HG03095 (cell line): ENCODE results near the gene YJEFN3.

ENCODE experiments used
- ATAC-seq: cut with Tn5 transposase; IDR thresholded peaks from one replicate; pipeline ENCODE4 v1.9.1; 2021; ENCODE audit warnings: moderate library complexity; ENCODE audit not compliant: unreplicated experiment

YJEFN3 gene

GRCh38 chr19:19515642-19516519, 12.8 kb upstream of the YJEFN3 start, which contains the start of gene NDUFA13:
NDUFA13 (plus strand) TSS chr19:19516225; CDS start chr19:19516239, 14 bp downstream.
- peak; percentile 69 for ATAC-seq

- no peak for ATAC-seq
These were observed 11.5 kb upstream of the YJEFN3 start for GRCh38 chr19:19517235-19517619.

- ATAC-seq: no peak
These were observed 7.7 kb upstream of the YJEFN3 start for GRCh38 chr19:19520989-19521388.

GRCh38 chr19:19523177-19523576, 5.5 kb upstream of the YJEFN3 start:
- no peak for ATAC-seq

- no peak for ATAC-seq
These were observed 4.7 kb upstream of the YJEFN3 start for GRCh38 chr19:19524053-19524452.

DNA sequence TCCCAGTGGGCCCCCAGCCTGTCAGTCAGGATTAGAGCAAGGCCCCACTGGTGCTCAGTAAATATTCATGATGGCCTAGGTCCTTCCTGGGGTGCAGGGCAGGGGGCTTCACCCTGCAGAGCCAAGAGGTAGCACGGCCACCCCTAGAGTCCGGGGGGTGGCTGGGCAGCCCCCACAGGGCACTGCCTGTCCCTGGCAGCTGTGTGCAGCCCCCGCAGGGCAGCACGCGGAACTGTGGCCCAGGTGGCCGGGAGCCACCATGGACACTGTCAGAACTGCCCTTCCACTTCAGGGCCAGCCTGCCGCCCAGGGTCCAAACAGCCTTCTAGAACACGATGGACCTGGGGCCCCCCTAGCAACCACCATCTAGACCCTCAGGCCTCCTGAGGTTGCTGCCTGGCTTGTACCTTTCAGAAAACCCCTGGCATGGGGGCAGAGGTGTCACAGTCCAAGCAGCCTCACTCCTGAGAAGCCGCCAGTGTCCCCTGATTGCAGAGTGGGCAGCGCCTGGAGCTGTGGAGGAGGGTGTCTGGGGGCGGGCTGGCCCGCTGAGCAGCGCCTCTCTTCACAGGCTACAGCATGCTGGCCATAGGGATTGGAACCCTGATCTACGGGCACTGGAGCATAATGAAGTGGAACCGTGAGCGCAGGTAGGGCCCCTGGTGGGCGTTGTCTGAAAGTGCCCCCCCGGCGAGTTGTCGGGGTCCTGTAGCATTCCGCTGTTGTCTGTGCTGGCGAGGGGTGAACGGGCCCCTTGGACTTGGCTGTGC, 2.9 kb upstream of the YJEFN3 start:
- no peak for ATAC-seq

DNA sequence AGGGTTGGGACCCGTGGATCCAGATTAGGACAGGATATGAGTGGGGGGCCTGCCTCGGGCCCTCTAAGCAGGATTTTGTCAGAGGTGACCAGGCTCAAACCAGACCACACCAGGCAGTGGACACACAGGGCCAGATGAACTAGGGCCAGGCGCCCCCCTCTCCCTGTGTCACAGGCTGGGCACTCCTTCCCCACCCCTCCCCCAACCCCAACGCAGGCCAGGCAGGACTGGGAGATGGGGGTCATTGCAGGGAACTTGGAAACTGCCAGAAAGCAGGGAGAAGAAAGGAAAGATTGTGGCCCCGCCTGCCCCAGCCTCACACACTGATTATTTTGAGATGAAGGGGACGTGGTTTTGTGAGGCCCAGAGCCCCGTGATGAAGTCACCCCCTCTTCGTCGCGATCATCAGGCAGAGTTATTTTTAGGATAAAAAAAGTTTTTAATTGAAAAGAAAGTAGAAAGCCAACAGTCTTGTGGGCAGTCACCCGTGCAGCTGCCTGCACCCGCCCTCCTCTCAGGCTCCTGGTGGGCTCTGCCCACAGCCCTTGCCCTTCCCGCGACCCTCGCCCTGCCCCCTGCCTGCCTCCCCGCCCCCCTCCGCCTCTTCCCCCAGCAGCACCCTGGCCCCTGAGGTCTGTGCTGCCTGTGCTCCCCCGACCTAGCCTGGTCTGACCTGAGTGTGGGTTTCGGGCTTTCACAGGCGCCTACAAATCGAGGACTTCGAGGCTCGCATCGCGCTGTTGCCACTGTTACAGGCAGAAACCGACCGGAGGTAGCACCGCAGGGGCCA, 1.9 kb upstream of the YJEFN3 start:
- no peak for ATAC-seq

GRCh38 chr19:19527371-19527656, 1.4 kb upstream of the YJEFN3 start:
- no peak for ATAC-seq

DNA sequence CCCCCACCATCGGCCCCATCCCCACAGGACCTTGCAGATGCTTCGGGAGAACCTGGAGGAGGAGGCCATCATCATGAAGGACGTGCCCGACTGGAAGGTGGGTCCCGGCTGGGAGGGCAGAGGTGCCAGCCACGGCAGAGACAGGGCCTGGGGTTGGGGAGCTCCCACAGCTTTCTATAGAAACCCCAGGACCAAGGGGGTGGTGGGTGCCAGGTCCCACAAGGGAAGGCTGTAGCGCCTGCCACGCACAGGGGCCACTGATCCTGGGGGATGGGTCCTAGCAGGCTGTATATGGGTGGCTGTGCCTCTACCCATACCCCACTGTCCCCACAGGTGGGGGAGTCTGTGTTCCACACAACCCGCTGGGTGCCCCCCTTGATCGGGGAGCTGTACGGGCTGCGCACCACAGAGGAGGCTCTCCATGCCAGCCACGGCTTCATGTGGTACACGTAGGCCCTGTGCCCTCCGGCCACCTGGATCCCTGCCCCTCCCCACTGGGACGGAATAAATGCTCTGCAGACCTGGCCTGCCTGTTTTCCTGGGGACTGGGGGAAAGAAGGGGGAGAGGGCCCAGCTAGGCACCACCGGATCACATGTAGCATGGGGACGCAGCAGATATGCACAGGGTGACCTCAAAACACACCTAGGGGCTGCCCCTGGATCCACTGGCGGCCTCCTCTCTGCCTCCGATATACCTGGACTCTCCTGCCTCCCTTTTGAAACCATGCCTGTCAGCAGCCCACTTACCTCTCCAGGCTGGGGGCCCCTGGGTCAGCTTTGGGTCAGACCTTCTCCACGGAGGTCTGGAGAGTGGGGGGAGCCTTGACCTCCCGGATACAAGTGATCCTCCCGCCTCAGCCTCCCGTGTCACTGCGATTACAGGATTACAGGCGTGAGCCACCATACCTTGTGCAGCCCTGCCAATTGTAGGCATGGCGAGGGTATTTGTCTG, 761 bp upstream of the YJEFN3 start:
- ATAC-seq: no peak

- ATAC-seq: no peak
These were observed 1.2 kb downstream of the YJEFN3 start for GRCh38 chr19:19529783-19530422.

DNA sequence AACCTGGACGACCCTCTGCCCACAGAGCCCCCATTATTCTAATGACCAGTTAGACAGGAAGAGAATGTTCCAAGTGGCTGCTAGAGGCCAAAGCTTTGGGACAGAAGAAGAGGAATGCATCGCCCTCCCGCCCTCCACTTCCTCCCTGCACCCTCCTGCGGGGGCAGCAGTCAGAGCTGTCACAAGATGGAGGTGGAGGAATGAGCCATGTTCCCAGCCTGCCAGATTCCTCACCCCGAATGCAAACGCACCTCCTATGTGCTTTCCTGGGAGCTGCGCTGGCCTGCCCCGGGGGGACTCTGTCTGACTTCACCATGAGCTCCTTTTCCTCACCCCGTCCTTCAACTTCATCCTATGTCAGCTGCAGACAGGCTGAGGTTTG, 1.7 kb downstream of the YJEFN3 start:
- no peak for ATAC-seq

DNA sequence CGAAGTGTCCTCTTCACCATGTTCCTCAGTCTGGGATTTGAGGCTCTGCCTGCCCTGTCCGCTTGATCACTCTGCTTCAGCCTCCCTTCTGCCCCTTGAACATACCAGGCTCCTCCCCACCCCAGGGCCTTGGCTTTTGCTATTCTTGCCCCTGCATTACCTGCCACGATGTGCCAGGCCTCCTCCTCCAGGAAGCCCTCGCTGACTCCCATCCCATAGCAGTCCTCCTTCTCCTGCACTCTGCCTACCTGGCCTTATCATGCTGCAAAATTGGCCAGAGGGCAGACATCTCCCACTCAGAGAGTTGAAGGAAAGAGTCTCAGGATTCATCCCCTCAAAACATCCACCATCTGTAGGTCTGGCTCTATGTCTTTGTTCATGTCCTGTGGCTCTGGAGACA, 2.2 kb downstream of the YJEFN3 start:
- ATAC-seq: no peak

- no peak for ATAC-seq
These were observed 3.5 kb downstream of the YJEFN3 start for GRCh38 chr19:19531951-19532805.

DNA sequence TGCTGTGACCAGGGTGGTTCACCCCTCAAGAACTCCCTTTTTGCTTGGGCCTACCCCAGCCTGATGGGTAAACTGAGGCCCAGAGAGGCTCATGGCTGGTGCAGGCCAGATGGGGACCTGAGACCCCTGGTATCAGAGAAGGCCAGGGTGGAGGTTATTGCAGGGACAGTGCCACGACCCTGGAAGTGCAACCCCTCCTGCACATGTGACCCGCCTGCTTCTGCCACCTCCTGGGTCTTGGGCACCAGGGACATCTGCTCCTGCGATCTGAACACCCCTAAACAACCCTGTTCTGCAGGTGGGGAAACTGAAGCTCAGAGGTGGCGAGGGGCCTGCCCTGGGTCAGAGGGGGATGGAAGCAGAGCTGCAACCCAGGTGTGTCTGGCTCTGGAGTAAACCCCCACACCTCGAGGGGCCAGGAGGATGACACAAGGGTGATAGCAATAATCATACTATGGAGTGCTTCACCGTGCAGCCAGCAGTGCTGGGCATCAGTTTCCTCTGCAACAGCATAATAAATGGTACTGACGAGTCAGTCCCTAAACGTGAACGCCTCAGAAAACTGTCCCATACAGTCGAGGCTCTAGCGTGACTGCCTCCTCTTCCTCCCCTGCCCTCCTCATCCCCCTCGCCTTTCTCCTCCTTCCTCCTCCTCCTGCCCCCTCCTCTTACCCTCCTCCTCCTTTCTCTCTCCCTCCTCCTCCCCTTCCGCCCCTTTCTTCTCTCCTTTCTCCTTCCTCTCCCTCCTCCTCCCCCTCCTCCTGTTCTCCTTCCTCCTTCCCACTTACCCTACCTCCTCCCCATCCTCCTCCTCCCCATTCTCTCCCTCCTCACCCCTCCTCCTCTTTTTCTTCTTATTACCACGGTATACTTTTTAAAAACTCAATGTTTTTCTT, 4.3 kb downstream of the YJEFN3 start:
- no peak for ATAC-seq

DNA sequence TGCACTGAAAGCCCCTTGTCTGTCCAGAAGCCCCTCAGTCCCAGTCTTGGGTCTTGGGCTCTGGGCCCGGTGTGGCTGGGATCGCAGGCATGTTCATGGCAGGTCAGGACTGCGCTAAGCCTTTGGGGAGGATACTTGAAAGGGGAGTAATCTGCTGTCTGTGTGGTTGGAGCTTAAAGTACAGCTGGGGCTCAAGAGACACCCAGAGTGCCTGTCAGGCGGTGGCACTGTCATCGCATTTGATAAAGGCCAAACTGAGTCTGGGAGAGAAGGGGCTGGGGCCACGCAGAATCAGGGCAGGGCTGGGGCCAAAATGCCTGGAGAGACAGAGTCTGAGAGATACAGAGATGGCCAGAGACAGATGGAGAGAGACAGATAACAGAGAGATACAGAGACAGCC, 5.1 kb downstream of the YJEFN3 start:
- ATAC-seq: no peak

DNA sequence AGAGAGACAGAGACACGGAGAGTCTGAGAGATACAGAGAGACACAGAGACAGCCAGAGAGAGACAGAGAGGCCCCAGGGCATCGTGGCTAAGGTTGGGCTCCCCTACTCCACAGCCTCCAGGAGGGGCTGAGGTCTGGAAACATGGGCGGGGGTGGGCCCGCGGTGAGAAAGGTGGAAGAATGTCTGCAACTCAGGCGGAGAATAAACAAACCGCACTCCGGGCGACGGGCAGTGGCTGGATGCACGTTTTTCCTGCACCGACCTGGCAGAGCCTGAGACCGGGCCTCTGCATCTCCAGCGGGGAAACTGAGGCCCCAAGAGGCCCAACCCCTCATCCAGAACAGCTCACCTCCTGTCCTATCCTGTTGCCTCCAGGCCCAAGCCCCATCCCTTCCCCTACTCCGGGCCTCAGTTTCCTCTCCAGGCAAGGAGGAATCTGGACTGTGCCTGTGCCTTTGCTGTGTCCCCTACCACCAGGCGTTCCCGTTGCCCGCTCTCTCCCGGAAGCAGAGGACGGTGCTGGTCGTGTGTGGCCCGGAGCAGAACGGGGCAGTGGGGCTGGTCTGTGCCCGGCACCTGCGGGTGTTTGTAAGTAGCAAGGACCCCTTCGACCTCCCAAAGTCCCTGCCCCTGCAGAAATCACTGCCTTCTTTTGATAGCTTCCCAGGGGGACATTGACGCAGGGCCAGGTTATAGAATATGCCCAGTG, 6.0 kb downstream of the YJEFN3 start:
- ATAC-seq: no peak
